Measurements from ENCODE around the gene POMT1. TPM values are rescaled to one million over a fixed set of nuclear protein-coding genes. Genes with fewer than 3 reads are reported as not detected.

The POMT1 gene, protein sequence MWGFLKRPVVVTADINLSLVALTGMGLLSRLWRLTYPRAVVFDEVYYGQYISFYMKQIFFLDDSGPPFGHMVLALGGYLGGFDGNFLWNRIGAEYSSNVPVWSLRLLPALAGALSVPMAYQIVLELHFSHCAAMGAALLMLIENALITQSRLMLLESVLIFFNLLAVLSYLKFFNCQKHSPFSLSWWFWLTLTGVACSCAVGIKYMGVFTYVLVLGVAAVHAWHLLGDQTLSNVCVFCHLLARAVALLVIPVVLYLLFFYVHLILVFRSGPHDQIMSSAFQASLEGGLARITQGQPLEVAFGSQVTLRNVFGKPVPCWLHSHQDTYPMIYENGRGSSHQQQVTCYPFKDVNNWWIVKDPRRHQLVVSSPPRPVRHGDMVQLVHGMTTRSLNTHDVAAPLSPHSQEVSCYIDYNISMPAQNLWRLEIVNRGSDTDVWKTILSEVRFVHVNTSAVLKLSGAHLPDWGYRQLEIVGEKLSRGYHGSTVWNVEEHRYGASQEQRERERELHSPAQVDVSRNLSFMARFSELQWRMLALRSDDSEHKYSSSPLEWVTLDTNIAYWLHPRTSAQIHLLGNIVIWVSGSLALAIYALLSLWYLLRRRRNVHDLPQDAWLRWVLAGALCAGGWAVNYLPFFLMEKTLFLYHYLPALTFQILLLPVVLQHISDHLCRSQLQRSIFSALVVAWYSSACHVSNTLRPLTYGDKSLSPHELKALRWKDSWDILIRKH
- 11.0 to 20.8 TPM (median 19.3 TPM) in 5 replicates for total RNA-seq (2022; extraction: Qiagen RNA extraction; ENCODE audit: low read depth)

DNA sequence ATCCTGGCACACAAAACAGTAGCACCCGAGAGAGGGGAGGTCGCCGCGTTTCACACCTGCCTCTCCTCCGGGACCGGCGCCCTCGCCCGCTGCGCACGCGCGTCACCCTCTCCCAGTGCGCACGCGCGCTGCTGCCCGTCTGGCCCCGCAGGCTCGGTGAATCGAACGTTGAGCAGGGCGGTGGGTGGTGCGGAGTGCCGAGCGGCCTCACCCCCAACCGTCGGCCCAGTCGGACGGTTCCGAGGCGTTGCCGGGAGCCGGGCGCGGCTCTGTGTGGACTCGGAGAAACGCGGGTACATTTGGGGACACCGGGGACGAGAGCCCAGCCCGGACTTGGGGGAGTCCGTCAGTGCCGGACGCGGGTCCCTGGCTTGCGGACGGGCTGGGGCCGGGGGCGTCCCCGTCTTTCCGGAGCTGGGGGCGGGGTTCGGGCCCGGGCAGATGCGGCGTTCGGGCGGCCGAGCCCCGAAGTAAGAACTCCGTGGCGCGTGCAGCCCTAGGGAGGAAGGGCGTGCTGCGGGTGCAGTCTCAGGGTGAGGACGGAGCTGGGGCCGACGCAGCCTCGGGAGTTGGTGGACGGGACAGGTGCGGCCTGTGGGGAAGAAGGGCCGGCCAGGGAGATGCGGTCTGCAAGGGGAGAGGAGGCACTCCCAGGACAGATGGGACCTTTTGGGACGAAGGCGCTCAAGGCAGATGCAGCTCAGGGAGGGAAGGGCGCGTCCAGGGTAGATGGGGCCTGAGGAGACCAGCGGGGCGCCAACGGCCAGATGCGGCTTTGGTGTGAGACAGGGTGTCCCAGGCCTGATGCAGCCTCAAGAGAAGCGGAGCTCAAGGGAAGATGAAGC is at the start of gene POMT1:
Gene POMT1, plus strand, starts transcription at position 138 of the 845 bp plus-strand sequence. CDS start 1,301 bp downstream, outside the sequence.

DNA sequence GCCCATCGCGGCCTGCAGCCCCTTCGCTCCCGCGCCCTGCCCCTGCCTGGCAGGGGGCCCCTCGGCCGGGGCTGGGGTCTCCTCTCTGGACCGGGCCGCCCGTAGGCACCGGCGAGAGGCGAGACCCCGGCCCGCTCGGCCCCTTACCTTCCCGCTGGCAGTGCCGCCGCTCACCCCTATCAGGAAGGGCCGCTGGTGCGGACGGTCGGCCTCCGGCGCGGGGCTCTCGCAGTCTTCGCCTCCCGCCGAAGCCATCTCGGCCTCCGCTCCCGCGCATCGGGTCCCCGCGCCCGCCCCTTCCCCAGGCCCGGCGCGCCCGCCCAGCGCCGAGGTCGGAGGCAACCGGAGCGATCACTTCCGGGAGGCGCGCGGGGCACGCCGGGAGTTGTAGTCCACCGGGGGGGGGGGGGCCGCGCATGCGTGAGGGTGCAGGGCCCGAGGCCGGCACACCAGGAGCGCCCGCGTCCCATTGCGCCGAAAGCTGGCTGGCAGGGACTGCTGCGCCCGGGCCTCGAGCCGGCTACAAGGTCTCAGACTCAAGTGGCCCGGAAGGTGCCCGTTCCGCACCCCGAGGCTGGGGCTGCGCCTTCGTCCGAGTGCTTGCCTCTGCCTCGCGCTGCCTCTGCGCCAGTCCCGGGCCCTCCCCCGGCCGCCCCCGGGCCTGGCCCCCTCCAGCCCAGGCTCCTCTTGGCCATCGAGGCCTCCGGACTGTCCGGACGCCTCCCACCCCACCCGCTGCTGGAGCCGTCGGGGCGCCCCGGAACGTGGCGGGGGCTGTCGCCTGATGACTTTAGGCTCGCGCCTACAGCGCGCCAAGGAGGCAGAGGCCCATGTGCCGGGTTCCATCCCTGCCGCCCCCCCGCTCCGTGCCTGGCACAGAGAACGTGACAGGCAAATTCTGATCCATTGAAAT is 28.5 kb downstream of the POMT1 start, which contains the start of gene UCK1:
Gene UCK1, minus strand, starts transcription at position 344 of the 913 bp plus-strand sequence. Its CDS starts 89 bp downstream, at position 255.

DNA sequence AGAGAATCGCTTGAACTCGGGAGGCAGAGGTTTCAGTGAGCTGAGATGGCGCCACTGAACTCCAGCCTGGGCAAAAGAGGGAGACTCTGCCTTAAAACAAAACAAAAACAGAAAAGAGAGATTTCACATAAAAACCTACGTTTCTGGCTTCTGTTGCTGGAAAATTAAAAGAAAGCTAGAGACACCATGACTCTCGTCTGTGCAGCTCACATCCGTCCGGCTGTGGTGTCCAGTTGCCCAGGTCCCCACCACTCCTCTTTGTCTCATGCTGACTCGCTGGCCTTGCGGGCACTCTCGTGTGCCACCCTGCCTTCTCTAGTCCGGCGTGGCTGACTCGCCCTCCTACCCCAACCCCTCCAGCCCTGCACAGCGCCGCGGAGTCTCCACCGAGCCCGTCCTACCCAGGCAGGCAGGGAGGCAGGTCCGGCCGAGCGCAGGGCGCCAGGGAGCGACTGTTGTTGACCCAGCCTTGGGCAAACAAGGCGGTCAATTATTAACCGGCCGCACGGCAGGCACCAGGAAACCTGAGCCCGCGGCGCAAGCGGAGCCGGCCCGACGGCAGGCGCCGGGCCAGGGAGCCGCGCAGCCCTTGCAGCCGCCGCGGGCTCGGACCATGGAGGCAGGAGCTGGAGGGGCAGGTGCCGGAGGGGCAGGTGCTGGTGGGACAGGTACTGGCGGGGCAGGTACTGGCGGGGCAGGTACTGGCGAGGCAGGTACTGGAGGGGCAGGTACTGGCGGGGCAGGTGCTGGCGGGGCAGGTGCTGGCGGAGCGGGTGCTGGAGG is 42.5 kb downstream of the POMT1 start, which contains the start of gene PRRT1B:
Gene PRRT1B, plus strand, starts transcription at position 521 of the 783 bp plus-strand sequence. Its CDS starts 93 bp downstream, at position 614.

Other genes starting within 250 kb of the POMT1 start
- gene FAM78A, start 226.4 kb upstream of the POMT1 start, total RNA-seq (2022; extraction: Qiagen RNA extraction; ENCODE audit: low read depth), result 0.13 to 0.48 TPM (median 0.42 TPM) in 5 replicates
- gene PLPP7, start 213.2 kb upstream of the POMT1 start, total RNA-seq (2022; extraction: Qiagen RNA extraction; ENCODE audit: low read depth), result not detected in 5 replicates
- gene PRRC2B, start 108.8 kb upstream of the POMT1 start, total RNA-seq (2022; extraction: Qiagen RNA extraction; ENCODE audit: low read depth), result 38.3 to 77.5 TPM (median 73.3 TPM) in 5 replicates
- 14.0 to 24.0 TPM (median 22.8 TPM) in 5 replicates for gene UCK1, start 28.3 kb downstream of the POMT1 start, total RNA-seq (2022; extraction: Qiagen RNA extraction; ENCODE audit: low read depth)
- 0.42 to 0.89 TPM (median 0.70 TPM) in 5 replicates for gene PRRT1B, start 42.6 kb downstream of the POMT1 start, total RNA-seq (2022; extraction: Qiagen RNA extraction; ENCODE audit: low read depth)
- 34.9 to 57.5 TPM (median 48.1 TPM) in 5 replicates for gene RAPGEF1, start 237.2 kb downstream of the POMT1 start, total RNA-seq (2022; extraction: Qiagen RNA extraction; ENCODE audit: low read depth)

Measured in A549 treated with ZK216348 at 1 μM for 4 hours (cell line).